Skin of body (tissue), 3 donors: ENCODE measurements around the gene AGPS. TPM values are rescaled to one million over a fixed set of nuclear protein-coding genes. Genes with fewer than 3 reads are reported as not detected.

Experiments used
- DNase-seq: peaks from one replicate; lab custom pipeline; 2025; lab: John Stamatoyannopoulos, UW
- small RNA-seq: library from RNA; depleted of rRNA; stranded (forward); fragments of <200 nt; gene quantifications from one replicate; pipeline ENCODE3, GENCODE V24; 2014; ENCODE audit warnings: low replicate concordance
- total RNA-seq: library from RNA; depleted of rRNA; stranded (reverse); fragments of >200 nt; gene quantifications from one replicate; pipeline ENCODE4 v1.2.3, GENCODE V29; 2014

AGPS gene
- total RNA-seq, 1 donor from 2014 or later, result 29.6 TPM

DNA sequence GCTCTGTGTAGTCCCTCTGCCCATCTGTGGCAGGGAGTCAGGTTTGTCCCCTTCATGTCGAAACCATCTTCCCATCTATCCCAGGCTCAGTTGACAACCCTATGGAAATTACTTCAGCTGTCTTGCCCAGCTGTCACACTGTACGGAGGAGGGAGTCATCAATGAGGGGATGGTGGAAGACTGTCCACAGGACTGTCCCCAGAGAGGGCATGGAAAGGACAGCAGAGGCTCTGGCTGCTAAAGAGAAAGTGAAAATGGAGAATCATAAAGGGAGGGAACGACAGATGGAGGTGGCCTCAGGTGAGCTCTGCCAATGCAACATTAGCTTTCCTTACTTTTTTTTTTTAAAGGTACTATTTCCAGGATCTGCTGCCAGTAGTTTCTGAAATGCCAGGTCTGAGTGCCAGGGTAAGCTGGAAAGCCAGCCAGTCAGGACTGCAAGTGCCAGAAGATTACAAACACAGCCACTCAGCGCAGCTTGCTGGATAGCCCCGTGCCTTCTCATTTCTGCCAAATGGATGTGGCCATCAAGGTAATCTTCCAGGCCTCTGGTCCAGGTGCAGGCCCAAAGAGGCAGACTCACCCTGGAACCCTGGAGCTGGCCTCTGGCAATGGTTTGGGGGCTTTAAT is 192.8 kb downstream of the AGPS start:
- no peak for DNase-seq

DNA sequence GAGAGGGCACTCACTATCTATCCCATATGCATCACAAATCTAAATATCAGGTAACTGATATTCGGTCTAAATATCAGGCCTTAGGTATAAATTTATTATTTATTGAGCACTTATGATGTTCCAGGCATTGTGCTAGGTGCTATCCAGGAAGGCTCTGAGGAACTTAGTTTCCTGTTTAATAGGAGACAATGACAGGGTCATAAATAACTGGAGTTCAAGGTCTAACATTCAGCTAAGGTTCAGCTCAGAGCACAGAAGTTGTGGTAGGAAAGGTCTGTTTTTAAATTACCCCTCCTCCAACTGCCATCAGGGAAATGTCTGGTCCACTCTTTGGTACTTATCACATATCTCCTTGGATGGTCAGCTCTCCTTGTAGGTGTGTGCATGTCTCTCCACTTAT is 193.6 kb downstream of the AGPS start:
- no peak for DNase-seq

DNA sequence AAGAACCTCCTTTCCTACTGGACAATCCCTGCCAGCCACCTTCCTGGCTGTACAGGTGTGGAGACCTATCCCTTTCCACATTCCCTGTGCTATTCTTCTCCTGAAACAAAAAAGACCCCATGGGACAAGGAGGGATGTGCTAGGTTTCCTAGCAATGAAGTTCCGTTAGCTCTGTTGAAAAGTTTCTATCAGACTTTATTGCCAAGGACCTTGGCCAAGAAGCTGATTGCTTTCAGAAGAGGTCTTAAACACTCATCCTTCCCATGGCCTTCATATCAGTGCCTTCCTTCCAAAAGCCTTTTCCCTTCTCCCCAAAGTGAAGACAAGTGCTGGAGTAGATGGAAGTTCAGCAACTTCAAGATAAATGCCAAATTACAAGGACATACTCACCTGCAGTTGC is 194.8 kb downstream of the AGPS start:
- DNase-seq, result no peak

DNA sequence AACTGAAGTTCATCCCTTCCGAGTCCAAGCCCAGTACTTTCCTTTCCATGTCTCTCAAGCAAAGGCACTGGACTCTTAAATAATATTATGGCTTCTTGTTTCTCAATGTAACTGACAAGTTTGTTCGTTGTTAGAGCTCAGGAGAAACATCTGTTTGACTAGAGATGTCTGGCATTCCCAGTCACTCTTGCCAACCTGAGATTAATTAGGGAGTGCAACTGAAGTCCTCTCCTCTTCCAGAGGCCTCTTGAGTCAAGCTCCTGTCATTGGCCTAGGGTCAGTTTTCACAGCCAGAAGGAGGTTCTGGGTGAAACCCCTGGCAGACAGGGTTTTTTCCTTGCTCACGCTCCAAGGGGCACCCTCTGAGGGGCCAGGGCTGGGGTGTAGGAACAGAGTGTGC is 196.1 kb downstream of the AGPS start:
- no peak for DNase-seq

DNA sequence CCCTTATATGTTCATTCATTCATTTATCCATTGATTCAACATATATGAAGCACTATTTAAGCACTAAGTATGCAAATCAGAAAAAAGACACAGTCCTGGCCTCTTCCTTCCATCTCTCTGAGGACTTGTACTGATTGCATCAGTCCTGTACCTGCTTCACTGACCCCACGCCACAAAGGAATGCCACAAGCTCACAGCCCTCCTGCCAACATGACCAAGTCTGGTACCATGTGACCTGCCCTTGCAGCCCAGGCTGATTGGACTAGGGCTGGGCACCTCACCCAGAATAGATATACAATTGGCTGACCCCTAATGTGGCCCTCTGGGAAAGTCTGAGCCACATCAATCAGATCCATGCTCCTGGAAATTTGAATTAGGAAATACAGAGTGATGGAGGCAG is 196.6 kb downstream of the AGPS start:
- no peak for DNase-seq

DNA sequence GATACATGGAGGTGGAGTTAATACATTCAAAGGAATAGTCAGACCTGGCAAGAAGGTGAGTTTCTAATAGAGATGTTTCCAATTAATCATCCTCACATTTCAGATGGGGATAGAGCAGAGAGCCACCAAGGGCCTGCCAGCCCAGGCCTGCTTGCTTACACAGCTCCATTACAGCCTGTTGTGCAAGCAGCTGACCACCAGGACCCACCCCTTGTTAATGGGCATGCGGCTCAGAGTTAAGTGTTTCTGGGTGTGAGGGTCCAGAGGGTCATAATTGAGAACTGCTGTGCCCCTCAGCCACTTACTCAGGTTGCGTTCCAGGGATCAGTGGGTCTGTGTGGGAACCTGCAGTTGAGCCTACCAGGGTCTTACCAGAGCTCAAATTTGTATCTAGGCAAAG is 199.8 kb downstream of the AGPS start:
- no peak for DNase-seq

- DNase-seq, result no peak
Measured at GRCh38 chr2:177592945-177593344, 200.4 kb downstream of the AGPS start.

DNA sequence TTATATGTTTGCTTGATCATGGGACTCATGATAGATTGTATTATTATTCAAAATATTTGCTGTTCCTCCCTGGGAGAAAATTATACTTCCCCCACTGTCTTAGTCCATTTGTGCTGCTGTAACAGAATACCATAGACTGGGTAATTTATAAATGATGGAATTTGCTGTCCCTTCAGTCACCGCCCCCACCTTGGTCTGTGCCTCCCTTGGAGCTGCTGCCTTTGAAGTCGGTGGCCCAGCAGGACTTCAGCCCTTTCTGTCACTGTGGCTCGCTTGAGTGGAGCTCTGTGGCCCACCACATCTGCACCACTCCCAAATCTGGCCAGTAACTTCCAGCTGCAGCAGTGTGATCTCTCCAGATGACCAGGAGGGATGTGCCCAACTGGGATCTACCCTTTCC is 200.8 kb downstream of the AGPS start:
- no peak for DNase-seq

Small RNAs within 50 kb of the gene (small RNA-seq; reads per million reads assigned to genes)
- not detected for gene RF01210

Other genes with a start within 250 kb of the AGPS start
- gene HNRNPA3, start 180.0 kb upstream of the AGPS start, total RNA-seq, result 96.6 TPM
- 68.6 TPM for gene NFE2L2, start 128.0 kb upstream of the AGPS start, total RNA-seq